Measurements from ENCODE around the gene ACKR3.
A peak's percentile ranks its signal among the peaks of the same experiment; 100 is the strongest.

The ACKR3 gene

DNA sequence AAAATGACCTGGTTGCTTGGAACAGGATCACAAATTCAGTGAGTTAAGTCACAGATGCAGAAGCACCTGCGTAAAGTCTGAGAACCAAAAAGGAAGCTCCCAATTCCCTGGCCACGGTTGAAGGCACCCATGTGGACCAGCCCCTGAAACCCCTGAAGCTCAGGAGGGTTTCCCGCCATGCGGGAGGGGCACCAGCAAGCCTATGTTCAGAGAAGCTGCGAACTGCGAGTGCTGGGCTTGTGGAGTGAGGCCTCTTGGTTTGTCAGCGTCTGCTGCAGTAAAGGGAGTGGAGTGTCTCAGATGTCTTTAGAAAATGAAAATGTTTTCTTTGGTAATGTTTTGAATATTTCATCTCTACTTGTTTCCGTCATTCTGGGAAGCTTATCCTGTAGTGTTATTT lies 16.1 kb upstream of the ACKR3 start:
- H2BK15ac ChIP-seq (replicated peaks; ENCODE audit: low read depth), result no peak overlapping the region

DNA sequence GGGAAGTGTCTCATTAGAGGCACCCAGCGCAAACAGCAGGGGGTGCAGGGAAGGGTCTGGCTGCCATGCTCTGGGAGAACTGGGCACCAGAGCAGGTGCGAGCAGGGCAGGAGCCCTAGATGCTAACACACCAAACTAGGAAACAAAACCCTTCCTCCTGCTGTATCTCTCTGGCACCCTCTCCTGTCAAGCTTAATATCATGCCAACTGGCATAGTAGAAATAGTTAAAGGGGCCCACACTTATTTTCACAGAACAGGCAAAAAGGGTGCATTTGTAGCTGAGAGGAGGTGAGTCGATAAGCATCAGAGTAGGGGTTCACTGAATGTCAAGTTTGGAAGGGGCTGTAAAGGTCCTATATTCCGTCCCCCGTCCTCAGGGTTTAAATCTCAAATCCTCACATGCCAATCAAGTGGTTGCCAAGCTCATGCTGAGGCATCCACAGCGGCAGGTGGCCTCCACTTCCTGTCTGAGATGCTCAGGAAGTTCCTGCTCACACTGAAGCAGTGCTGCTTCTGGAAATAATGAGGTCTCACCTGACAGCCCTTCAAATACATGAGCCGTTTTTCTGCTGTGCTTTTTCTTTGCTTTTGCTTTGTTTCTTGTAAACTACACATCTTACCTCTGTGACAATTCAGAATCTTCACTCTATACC lies 14.9 kb upstream of the ACKR3 start:
- H2BK15ac ChIP-seq (replicated peaks; ENCODE audit: low read depth), result no peak overlapping the region
- no peak overlapping the region for H3K23ac ChIP-seq (ENCODE audit: low read length)
- no peak overlapping the region for H3K27ac ChIP-seq (ENCODE audit: low read depth, low read length)
- H3K27me3 ChIP-seq (ENCODE audit: insufficient read depth, low read length, poor library complexity), result no peaks in the 10 kb centered on the region
- no peak overlapping the region for H3K56ac ChIP-seq (ENCODE audit: low read length)
- no peak for DNase-seq
- H3K18ac ChIP-seq (ENCODE audit: low read length), result no peak overlapping the region
- H2BK120ac ChIP-seq (ENCODE audit: low read depth, low read length), result no peak overlapping the region
- no peaks in the 10 kb centered on the region for H3K36me3 ChIP-seq (ENCODE audit: control insufficient read depth, insufficient read depth, low read length)
- no peak overlapping the region for H4K5ac ChIP-seq (ENCODE audit: low read length)
- H3K4me2 ChIP-seq (ENCODE audit: low read length), result no peak overlapping the region
- H3K9ac ChIP-seq (ENCODE audit: low read length), result no peak overlapping the region
- no peak overlapping the region for H3K4ac ChIP-seq (ENCODE audit: low read depth, low read length)
- H2BK5ac ChIP-seq (ENCODE audit: low read length), result no peak overlapping the region
- H3K79me1 ChIP-seq (ENCODE audit: low read length), result no peaks in the 10 kb centered on the region
- no peak overlapping the region for H4K8ac ChIP-seq (ENCODE audit: low read depth, low read length)
- H3K4me1 ChIP-seq (ENCODE audit: control insufficient read depth, low read depth, low read length), result no peaks in the 10 kb centered on the region
- no peak overlapping the region for H2AK5ac ChIP-seq (ENCODE audit: low read length)
- WGBS (ENCODE audit: extremely low coverage, insufficient coverage, low lambda C conversion rate), result no CpG with 5 or more reads among the region's 7 CpGs
- no peaks in the 10 kb centered on the region for H3K79me2 ChIP-seq (ENCODE audit: control insufficient read depth, insufficient read depth, low read length)
- no peak overlapping the region for H3K4me3 ChIP-seq (ENCODE audit: low read length)

More for the DNA sequence above, 16.1 kb upstream of the ACKR3 start:
- H3K18ac ChIP-seq (ENCODE audit: low read length), result no peak overlapping the region
- H3K79me1 ChIP-seq (ENCODE audit: low read length), result no peaks in the 10 kb centered on the region
- H3K27ac ChIP-seq (ENCODE audit: low read depth, low read length), result no peak overlapping the region
- H3K36me3 ChIP-seq (ENCODE audit: control insufficient read depth, insufficient read depth, low read length), result no peaks in the 10 kb centered on the region
- WGBS (ENCODE audit: extremely low coverage, insufficient coverage, low lambda C conversion rate), result no CpG with 5 or more reads among the region's 8 CpGs
- H4K5ac ChIP-seq (ENCODE audit: low read length), result no peak overlapping the region
- no peak overlapping the region for H2BK5ac ChIP-seq (ENCODE audit: low read length)
- no peak overlapping the region for H3K56ac ChIP-seq (ENCODE audit: low read length)
- H3K27me3 ChIP-seq (ENCODE audit: insufficient read depth, low read length, poor library complexity), result no peaks in the 10 kb centered on the region
- no peak overlapping the region for H4K8ac ChIP-seq (ENCODE audit: low read depth, low read length)
- no peak for DNase-seq
- no peak overlapping the region for H3K4ac ChIP-seq (ENCODE audit: low read depth, low read length)
- H3K23ac ChIP-seq (ENCODE audit: low read length), result no peak overlapping the region
- H2AK5ac ChIP-seq (ENCODE audit: low read length), result no peak overlapping the region
- H3K4me3 ChIP-seq (ENCODE audit: low read length), result no peak overlapping the region
- H3K79me2 ChIP-seq (ENCODE audit: control insufficient read depth, insufficient read depth, low read length), result no peaks in the 10 kb centered on the region
- no peak overlapping the region for H3K4me2 ChIP-seq (ENCODE audit: low read length)
- H2BK120ac ChIP-seq (ENCODE audit: low read depth, low read length), result no peak overlapping the region
- H3K4me1 ChIP-seq (ENCODE audit: control insufficient read depth, low read depth, low read length), result no peaks in the 10 kb centered on the region
- H3K9ac ChIP-seq (ENCODE audit: low read length), result no peak overlapping the region

DNA sequence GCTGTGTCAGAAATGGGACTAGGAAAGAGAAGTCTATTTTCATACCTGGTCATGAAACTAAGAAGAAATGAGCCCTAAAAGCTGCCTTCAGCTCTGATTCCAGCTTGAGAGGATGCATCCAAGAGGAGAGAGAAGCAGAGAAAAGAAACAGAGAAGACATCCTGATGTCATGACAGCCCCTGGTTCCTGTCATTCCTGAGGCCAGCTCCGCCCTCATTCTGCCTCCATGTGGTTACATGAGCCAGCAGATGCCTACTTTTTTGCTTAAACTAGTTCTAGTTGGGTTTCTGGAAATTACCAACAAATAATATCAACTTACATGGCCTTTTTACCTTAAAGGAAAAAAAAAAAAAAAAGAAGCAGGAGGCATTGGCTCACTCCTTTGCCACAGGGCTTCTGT lies 14.1 kb upstream of the ACKR3 start:
- no peak overlapping the region for H3K18ac ChIP-seq (ENCODE audit: low read length)
- H3K56ac ChIP-seq (ENCODE audit: low read length), result no peak overlapping the region
- H3K27ac ChIP-seq (ENCODE audit: low read depth, low read length), result no peak overlapping the region
- H3K36me3 ChIP-seq (ENCODE audit: control insufficient read depth, insufficient read depth, low read length), result no peaks in the 10 kb centered on the region
- H3K4me1 ChIP-seq (ENCODE audit: control insufficient read depth, low read depth, low read length), result no peaks in the 10 kb centered on the region
- no peak overlapping the region for H3K4me2 ChIP-seq (ENCODE audit: low read length)
- no CpG with 5 or more reads among the region's 1 CpG for WGBS (ENCODE audit: extremely low coverage, insufficient coverage, low lambda C conversion rate)
- no peak overlapping the region for H2AK5ac ChIP-seq (ENCODE audit: low read length)
- no peak overlapping the region for H4K8ac ChIP-seq (ENCODE audit: low read depth, low read length)
- H3K79me1 ChIP-seq (ENCODE audit: low read length), result no peaks in the 10 kb centered on the region
- H3K27me3 ChIP-seq (ENCODE audit: insufficient read depth, low read length, poor library complexity), result no peaks in the 10 kb centered on the region
- no peaks in the 10 kb centered on the region for H3K79me2 ChIP-seq (ENCODE audit: control insufficient read depth, insufficient read depth, low read length)
- no peak overlapping the region for H4K5ac ChIP-seq (ENCODE audit: low read length)
- H3K4ac ChIP-seq (ENCODE audit: low read depth, low read length), result no peak overlapping the region
- H2BK15ac ChIP-seq (replicated peaks; ENCODE audit: low read depth), result no peak overlapping the region
- H3K4me3 ChIP-seq (ENCODE audit: low read length), result no peak overlapping the region
- H3K9ac ChIP-seq (ENCODE audit: low read length), result no peak overlapping the region
- no peak overlapping the region for H3K23ac ChIP-seq (ENCODE audit: low read length)
- no peak for DNase-seq
- no peak overlapping the region for H2BK5ac ChIP-seq (ENCODE audit: low read length)
- H2BK120ac ChIP-seq (ENCODE audit: low read depth, low read length), result no peak overlapping the region

DNA sequence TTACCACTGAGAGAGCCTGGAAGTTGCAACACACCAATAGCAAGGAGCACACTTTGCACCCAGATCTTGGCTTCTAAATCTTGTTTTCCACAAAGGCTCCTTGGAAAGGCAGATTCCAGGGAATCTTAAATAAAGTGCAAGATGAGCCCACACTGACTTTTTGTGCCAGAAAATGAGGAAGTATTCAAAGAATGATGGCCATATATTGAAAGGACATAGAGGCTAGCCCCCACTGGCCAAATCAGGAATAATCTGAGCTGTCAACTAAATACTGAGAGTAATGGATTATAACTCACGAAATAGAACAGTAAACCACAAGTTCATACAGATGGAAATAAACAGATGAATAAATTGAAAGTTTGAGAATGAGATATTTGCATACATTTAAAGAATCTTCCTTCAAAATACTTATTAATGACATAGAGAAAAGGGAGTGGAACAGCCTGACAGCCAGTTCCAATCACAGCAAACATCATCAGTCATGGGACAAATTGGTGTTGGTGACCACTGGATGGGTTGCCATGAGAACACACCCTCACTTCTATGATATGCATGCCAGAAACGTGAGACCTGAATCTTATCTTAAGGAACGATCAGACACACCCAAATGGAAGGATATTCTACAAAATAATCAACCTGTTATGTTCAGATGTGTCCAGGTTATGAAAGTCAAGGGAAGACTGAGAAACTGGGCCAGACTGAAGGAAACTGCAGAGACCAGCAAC lies 12.2 kb upstream of the ACKR3 start:
- H3K79me1 ChIP-seq (ENCODE audit: low read length), result no peaks in the 10 kb centered on the region
- H3K27me3 ChIP-seq (ENCODE audit: insufficient read depth, low read length, poor library complexity), result no peaks in the 10 kb centered on the region
- H3K4me3 ChIP-seq (ENCODE audit: low read length), result no peak overlapping the region
- WGBS (ENCODE audit: extremely low coverage, insufficient coverage, low lambda C conversion rate), result no CpG with 5 or more reads among the region's 3 CpGs
- no peak overlapping the region for H4K5ac ChIP-seq (ENCODE audit: low read length)
- no peaks in the 10 kb centered on the region for H3K79me2 ChIP-seq (ENCODE audit: control insufficient read depth, insufficient read depth, low read length)
- H3K9ac ChIP-seq (ENCODE audit: low read length), result no peak overlapping the region
- H2BK120ac ChIP-seq (ENCODE audit: low read depth, low read length), result no peak overlapping the region
- H3K4me1 ChIP-seq (ENCODE audit: control insufficient read depth, low read depth, low read length), result no peaks in the 10 kb centered on the region
- H3K36me3 ChIP-seq (ENCODE audit: control insufficient read depth, insufficient read depth, low read length), result no peaks in the 10 kb centered on the region
- H2AK5ac ChIP-seq (ENCODE audit: low read length), result no peak overlapping the region
- no peak overlapping the region for H2BK5ac ChIP-seq (ENCODE audit: low read length)
- H4K8ac ChIP-seq (ENCODE audit: low read depth, low read length), result no peak overlapping the region
- H2BK15ac ChIP-seq (replicated peaks; ENCODE audit: low read depth), result no peak overlapping the region
- peak; percentile 19 for DNase-seq
- H3K4ac ChIP-seq (ENCODE audit: low read depth, low read length), result no peak overlapping the region
- no peak overlapping the region for H3K56ac ChIP-seq (ENCODE audit: low read length)
- no peak overlapping the region for H3K23ac ChIP-seq (ENCODE audit: low read length)
- H3K4me2 ChIP-seq (ENCODE audit: low read length), result no peak overlapping the region
- H3K18ac ChIP-seq (ENCODE audit: low read length), result no peak overlapping the region
- H3K27ac ChIP-seq (ENCODE audit: low read depth, low read length), result no peak overlapping the region

DNA sequence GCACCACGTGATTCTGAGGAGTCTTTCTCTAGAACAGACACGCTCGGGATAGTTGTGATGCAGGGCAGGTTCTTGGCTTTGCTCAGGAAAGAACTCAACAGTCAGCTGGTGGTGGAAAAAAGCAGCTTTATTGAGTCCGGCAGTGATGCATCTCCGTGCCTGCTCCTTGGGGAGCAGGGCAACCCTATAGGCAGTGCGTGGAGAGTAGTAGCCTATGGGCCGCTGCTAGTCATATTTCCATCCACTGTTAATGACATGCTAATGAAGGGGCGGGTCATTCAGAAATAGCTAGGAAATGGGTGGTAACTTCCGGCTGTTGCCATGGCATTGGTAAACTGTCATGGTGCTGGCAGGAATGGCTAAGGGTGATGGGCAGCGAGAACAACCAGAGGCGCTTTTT lies 11.6 kb upstream of the ACKR3 start:
- no peaks in the 10 kb centered on the region for H3K79me1 ChIP-seq (ENCODE audit: low read length)
- no peak overlapping the region for H2BK120ac ChIP-seq (ENCODE audit: low read depth, low read length)
- no CpG with 5 or more reads among the region's 11 CpGs for WGBS (ENCODE audit: extremely low coverage, insufficient coverage, low lambda C conversion rate)
- no peak overlapping the region for H3K4me3 ChIP-seq (ENCODE audit: low read length)
- H2BK5ac ChIP-seq (ENCODE audit: low read length), result no peak overlapping the region
- H3K4me2 ChIP-seq (ENCODE audit: low read length), result no peak overlapping the region
- H2AK5ac ChIP-seq (ENCODE audit: low read length), result no peak overlapping the region
- H3K23ac ChIP-seq (ENCODE audit: low read length), result no peak overlapping the region
- H4K8ac ChIP-seq (ENCODE audit: low read depth, low read length), result no peak overlapping the region
- H3K4me1 ChIP-seq (ENCODE audit: control insufficient read depth, low read depth, low read length), result no peaks in the 10 kb centered on the region
- no peak overlapping the region for H3K18ac ChIP-seq (ENCODE audit: low read length)
- no peak overlapping the region for H3K27ac ChIP-seq (ENCODE audit: low read depth, low read length)
- H3K4ac ChIP-seq (ENCODE audit: low read depth, low read length), result no peak overlapping the region
- H2BK15ac ChIP-seq (replicated peaks; ENCODE audit: low read depth), result no peak overlapping the region
- H3K56ac ChIP-seq (ENCODE audit: low read length), result no peak overlapping the region
- H3K9ac ChIP-seq (ENCODE audit: low read length), result no peak overlapping the region
- no peaks in the 10 kb centered on the region for H3K36me3 ChIP-seq (ENCODE audit: control insufficient read depth, insufficient read depth, low read length)
- no peaks in the 10 kb centered on the region for H3K27me3 ChIP-seq (ENCODE audit: insufficient read depth, low read length, poor library complexity)
- DNase-seq, result peak; percentile 50
- no peak overlapping the region for H4K5ac ChIP-seq (ENCODE audit: low read length)
- no peaks in the 10 kb centered on the region for H3K79me2 ChIP-seq (ENCODE audit: control insufficient read depth, insufficient read depth, low read length)
